GM19240 (cell line): ENCODE measurements around the gene COL9A1.

Experiments
- DNase-seq: peaks from one replicate; pipeline ENCODE4 v3.0.0; 2011; ENCODE audit warnings: low spot score; ENCODE audit not compliant: insufficient read length

Gene COL9A1

GRCh38 chr6:70289299-70289698 lies 13.6 kb downstream of the COL9A1 start:
- DNase-seq, result no peak

- DNase-seq, result no peak
Observed at GRCh38 chr6:70286905-70287304, 16.0 kb downstream of the COL9A1 start.

- DNase-seq, result no peak
Observed at GRCh38 chr6:70285201-70285600, 17.7 kb downstream of the COL9A1 start.

GRCh38 chr6:70282919-70283461 lies 19.9 kb downstream of the COL9A1 start:
- no peak for DNase-seq

- no peak for DNase-seq
Observed at GRCh38 chr6:70282312-70282918, 20.5 kb downstream of the COL9A1 start.

GRCh38 chr6:70281923-70282311 lies 21.0 kb downstream of the COL9A1 start:
- DNase-seq, result no peak

- DNase-seq, result no peak
Observed at GRCh38 chr6:70280400-70280853, 22.5 kb downstream of the COL9A1 start.

- no peak for DNase-seq
Observed at GRCh38 chr6:70277470-70277869, 25.4 kb downstream of the COL9A1 start.

GRCh38 chr6:70274338-70274737 lies 28.5 kb downstream of the COL9A1 start:
- no peak for DNase-seq

- no peak for DNase-seq
Observed at GRCh38 chr6:70272071-70272470, 30.8 kb downstream of the COL9A1 start.

GRCh38 chr6:70270287-70271005 lies 32.4 kb downstream of the COL9A1 start:
- no peak for DNase-seq

- DNase-seq, result no peak
Observed at GRCh38 chr6:70266142-70266541, 36.7 kb downstream of the COL9A1 start.

- no peak for DNase-seq
Observed at GRCh38 chr6:70264306-70264705, 38.6 kb downstream of the COL9A1 start.

GRCh38 chr6:70258483-70258882 lies 44.4 kb downstream of the COL9A1 start:
- DNase-seq, result no peak

GRCh38 chr6:70257768-70258273 lies 45.1 kb downstream of the COL9A1 start:
- DNase-seq, result no peak

- DNase-seq, result no peak
Observed at GRCh38 chr6:70254784-70255183, 48.1 kb downstream of the COL9A1 start.

- DNase-seq, result no peak
Observed at GRCh38 chr6:70253923-70254322, 49.0 kb downstream of the COL9A1 start.

- DNase-seq, result no peak
Observed at GRCh38 chr6:70252604-70253003, 50.3 kb downstream of the COL9A1 start.

- no peak for DNase-seq
Observed at GRCh38 chr6:70246118-70246517, 56.8 kb downstream of the COL9A1 start.

- DNase-seq, result no peak
Observed at GRCh38 chr6:70241991-70242420, 60.9 kb downstream of the COL9A1 start.

GRCh38 chr6:70241031-70241430 lies 61.9 kb downstream of the COL9A1 start:
- DNase-seq, result no peak

GRCh38 chr6:70236343-70236742 lies 66.5 kb downstream of the COL9A1 start:
- no peak for DNase-seq
